HG02938 (cell line): ENCODE measurements around the gene CRYBG1.
"Not testable (repeated sequence)": the region's sequence is repeated elsewhere in the genome, so short reads cannot be mapped to it uniquely, and the experiment has no call there.

Experiments
- ATAC-seq: cut with Tn5 transposase; IDR thresholded peaks from one replicate; pipeline ENCODE4 v1.9.1; 2021; ENCODE audit warnings: mild to moderate bottlenecking, moderate library complexity; ENCODE audit not compliant: unreplicated experiment

The CRYBG1 gene

DNA sequence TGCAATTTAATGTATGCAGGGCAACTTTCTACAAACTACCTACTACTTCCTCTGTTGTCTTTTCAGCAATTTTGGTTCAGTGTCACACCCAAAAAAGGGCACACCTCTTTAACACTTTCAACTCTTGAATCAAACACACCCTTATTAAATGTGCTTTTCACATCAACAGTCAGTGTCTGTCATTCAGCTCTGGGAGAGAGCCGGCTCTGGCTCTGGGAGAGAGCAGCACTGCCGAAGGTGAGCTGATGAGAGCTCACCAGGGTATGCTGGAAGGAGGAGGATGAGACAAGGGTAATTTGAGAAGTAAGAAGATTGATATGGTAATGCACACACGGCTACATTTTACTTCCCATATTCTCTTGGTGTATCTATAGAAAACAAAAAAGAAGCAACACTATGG, 134.5 kb downstream of the CRYBG1 start:
- no peak for ATAC-seq

DNA sequence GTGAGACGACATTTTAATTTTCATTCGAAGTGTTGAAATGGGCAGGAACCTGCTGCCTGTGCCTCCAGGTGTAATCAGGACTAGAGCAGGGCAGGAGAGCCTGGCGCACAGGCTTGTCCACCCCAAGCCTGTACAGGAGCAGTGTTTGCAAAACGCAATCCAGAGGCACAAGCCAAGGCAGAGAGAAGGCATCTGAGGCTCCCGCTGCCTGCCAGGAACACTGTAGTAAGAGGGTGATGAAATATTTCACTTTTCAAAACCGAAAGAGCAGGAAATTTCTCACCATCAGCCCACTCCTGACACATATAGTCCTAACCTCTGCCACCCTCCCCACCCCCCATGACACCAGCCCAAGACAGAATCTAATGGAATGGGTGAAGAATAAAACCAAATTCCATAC, 136.3 kb downstream of the CRYBG1 start:
- no peak for ATAC-seq

DNA sequence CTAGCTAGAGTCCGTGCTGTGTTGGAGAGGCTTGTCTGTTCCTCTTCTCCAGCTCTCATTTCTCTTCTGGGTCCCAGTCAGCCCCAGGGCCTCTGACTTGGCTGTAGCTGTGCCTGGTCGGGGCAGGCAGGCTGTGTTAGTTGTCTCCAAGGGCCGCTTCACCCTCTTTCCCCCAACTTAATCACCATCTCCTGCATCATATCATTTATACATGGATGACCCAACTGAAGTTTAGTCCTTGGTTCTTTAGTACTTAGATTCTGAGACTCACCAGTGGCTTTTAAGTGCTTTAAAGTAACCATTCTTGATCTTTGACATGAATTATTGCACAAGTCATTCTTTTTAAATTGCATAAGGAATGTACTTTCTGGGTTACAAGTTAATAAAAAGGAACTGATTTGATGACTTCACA, 141.4 kb downstream of the CRYBG1 start:
- ATAC-seq = no peak

DNA sequence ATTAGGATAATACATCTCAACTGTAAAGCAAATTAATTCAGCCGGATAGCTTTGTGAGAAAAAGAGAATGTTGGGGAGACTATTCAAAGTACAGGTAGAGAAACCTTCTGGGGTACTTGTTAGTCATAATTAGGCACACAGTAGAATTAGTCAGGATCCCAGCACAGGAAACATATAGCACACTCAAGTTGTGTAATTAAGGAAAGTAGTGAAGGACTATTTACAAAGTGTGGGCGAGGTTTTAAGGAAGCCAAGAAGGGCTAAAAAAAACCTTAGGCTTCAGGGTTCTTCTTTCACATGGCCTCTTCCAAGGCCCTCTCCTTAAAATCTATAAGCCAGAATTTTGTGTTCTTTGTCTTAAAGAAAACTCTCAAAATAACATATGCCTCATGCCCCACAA, 142.0 kb downstream of the CRYBG1 start:
- ATAC-seq = no peak

DNA sequence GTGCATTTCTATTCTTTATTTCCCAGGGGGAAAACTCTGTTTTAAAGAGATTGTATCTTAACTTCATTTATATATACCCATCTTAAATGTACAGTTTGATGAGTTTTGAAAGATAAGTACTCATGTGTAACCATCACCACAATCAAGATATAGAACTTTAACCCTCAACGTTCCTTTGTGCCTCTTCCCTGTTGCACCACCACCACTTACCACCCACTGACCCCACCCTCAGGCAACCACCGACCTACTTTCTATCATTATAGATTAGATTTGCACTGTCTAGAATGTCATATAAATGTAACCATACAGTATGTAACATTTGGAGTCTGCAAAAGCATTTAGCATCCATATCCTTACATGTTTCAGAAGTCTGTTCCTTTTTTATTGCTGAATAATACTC, 147.8 kb downstream of the CRYBG1 start:
- ATAC-seq = no peak

DNA sequence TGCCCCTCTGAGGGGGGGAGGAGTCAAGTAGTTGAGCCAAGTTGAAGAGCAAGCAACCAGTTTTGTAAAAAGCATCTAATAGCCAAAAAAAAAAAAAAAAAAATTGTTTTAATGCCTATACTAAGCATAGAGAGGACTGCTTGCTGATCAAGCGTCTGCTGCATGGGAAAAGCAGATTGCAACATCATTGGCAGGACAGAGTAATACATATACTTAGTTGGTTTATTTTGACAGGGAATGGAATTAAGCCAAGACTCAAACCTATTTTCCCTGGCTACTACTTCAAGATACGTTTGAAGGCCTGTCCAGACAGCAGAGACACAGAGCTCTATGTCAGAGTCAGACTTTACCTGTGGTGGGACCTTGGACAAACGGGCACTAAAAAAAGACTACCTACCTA, 148.3 kb downstream of the CRYBG1 start:
- ATAC-seq = no peak

DNA sequence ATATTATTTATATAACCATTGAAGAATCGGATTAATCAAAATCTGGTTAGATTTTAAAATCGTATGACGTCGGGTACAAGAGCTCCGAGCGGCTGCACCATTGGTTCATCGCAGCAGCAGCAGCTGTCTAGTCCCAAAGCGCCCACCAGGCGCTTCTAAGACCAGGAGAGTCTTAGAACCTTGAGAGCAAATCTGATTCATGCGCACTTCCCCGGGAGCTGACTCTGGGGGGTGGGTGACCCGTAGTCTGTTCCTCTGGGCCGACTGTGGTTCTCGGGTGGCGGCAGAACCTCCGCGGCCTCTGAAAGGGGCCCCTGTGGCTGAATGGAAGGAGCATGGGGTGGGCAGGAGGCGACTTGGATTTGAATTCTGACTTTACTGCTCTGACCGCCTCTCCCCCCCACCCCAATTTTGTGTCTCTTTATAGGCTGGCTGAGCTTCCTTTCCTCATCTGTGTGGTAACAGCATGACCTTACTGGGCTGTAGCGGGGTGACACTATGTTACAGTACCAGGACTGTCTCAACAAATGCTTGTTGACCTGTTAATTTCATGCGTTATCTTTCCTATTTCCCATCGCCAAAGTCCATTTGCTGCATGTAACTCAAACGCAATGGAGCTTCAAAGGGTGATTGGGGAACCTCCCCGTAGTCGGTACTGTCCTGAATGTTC, 149.0 kb downstream of the CRYBG1 start:
- ATAC-seq = no peak

DNA sequence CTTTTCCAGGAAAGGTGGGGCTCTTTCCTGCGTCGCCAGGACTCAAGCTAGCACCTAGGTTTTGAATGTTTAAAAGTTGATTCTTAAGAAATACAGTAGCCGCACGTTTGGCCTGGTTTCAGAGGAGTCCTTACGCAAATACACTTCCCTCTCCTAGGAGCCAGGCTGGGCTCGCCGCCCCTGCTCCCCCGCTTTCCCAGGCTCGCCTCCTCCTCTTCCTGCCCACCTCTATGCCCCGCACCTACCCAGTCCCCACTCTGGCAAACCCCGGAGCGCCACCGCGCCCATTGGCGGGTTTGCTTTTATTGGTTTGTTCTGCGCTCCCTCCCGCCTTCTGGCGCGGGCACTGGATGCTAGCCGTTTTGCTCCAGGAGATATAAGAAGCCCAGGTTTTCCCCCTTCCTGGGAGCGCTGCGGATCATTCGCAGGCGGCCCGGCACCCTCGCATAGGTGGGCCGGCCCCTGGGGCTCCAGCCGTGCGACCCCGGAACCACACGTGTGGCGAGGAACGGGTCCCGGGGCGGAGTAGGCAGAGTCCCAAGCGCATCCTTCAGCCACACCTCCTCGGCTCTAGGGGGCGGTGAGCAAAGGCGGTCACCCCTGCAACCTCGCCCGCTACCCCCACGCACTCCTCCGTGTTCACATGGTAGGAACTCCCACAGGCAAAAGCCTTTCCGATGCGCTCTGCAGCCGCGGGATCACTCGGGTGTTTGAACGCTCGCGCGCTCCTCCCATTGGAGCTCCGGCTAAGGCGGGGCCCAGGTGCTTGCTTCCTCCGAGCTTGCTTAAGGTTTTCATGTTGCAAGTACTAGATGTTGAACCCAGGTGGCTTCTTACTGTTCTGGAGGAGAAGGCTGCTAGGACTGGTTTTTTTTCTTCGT, 149.8 kb downstream of the CRYBG1 start:
- ATAC-seq = peak; percentile 32

DNA sequence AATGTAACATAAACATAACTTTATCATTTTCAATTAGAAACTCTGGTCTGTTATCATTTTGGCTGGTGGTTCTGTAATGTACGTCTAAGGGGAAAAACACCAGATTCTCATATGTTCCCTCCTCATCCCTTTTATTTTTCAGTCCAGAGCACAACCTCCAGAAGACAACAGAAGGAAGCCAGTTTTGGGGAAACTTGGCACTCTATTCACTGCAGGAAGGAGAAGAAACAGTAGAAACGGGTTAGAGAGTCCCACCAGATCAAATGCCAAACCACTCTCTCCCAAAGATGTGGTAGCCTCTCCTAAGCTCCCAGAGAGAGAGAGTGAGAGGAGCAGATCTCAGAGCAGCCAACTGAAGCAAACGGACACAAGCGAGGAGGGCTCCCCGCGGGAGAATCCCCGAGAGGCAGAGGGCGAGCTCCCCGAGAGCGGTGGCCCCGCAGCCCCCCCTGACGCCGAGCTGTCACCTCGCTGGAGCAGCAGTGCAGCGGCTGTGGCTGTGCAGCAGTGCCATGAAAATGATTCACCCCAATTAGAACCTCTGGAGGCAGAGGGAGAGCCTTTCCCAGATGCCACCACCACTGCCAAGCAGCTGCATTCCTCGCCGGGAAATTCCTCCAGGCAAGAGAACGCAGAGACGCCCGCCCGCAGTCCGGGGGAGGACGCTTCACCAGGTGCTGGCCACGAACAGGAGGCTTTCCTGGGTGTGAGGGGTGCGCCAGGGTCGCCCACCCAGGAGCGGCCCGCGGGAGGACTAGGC, 151.0 kb downstream of the CRYBG1 start:
- no peak for ATAC-seq

DNA sequence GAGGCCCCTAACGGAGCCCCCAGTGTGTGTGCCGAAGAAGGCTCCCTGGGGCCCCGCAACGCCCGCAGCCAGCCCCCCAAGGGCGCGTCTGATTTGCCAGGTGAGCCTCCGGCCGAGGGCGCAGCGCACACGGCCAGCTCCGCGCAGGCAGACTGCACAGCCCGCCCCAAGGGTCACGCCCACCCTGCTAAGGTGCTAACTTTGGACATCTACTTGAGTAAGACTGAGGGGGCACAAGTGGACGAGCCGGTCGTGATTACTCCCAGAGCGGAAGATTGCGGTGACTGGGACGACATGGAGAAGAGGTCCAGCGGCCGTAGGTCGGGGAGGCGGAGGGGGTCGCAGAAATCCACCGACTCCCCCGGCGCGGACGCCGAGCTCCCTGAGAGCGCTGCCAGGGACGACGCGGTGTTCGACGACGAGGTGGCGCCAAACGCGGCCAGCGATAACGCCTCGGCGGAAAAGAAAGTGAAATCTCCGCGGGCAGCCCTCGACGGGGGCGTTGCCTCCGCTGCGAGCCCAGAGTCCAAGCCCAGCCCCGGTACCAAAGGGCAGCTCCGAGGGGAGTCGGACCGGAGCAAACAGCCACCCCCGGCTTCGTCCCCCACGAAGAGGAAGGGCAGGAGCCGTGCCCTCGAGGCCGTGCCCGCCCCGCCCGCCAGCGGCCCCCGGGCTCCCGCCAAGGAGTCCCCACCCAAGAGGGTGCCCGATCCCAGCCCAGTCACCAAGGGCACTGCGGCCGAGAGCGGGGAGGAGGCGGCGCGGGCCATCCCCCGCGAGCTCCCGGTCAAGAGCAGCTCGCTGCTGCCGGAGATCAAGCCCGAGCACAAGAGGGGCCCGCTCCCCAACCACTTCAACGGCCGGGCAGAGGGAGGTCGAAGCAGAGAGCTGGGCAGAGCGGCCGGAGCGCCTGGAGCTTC, 151.8 kb downstream of the CRYBG1 start:
- peak; percentile 56 for ATAC-seq

DNA sequence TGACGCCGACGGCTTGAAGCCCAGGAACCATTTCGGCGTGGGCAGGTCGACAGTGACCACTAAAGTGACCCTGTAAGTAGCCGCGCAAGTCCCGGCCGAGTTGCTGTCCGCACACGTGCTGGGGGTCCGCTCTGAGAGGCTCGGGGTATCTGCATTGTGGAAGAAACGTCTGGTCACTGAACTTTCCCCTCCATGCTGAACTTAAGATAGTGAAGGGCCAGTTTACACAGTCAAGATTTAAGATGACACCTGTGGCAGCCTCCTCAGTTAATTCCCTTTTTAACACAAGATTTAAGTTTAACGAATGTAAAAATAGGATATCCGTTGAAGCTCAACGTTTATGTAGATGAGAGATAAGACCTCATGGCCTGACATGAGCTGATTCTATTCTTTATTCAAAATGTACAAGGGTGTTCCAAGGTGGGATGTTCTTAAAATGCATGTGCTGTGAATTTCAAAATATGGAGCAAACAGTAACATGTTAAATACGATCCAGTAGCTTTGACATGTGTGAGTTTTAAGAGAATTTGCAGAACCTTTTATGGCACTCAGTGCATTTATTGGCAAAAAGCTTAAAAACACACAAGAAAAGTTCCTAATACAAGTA, 152.6 kb downstream of the CRYBG1 start:
- no peak for ATAC-seq

DNA sequence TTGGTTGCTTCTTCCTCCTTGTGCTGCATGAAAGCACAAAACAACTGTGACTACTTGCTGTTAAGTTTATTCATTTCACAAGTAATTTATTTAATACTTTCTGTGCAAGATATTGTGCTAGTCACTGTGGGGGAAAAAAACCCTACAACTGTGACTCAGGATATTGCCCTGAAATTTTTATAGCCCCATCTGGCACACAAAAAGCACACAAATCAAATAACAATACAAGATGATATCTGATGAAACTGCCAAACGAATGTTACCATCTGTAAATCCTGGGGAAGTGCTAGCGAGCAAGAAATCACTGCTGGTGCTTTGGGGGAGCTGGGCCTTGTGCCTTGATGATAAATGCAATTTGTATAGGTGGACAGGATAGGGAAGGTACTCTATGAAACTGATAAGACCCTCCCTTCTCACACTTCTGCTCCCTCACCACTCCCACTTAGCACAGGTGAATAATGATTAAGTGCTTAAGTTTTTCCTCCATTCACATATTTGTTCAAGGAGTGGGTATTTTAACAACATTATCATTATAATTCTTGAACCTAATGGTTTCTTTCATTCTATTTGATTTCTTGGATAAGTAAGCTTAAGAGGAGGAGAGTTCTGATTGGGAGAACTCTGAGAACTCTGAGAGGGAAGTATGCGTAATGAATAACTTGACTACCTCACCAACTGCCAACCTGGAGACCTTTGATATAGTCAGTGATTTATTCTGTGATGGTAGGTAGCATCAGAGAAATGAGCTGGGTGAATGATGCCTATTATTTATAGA, 153.5 kb downstream of the CRYBG1 start:
- no peak for ATAC-seq

DNA sequence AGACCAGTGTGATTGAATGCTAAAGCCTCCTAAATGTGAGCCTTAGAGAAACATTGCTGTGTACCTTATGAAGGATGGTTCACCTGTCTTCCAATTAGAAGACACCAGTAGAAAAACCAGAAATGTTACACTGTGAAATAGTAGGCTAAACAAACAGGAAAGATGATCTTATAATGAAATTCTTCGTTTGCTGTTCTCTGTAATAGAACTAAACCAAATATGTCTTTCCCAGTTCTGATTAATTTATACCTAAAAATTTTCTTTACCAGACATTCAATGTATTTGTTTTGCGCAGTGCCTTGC, 154.0 kb downstream of the CRYBG1 start:
- ATAC-seq = no peak

DNA sequence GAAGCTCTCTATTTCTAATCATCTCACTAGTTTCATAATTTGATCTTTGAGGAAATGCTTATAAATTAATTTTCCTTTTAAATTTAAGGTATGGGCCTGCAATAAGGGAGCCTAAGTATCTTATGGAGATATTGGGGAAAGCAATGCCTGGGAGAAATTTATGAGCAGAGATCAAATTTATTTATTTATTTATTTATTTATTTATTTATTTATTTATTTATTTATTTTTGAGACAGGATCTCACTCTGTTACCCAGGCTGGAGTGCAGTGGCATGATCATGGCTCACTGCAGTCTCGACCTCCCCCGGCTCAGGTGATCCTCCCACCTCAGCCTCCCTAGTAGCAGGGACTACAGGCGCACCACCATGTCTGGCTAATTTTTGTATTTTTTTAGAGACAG, 155.1 kb downstream of the CRYBG1 start:
- ATAC-seq = not testable (repeated sequence)

DNA sequence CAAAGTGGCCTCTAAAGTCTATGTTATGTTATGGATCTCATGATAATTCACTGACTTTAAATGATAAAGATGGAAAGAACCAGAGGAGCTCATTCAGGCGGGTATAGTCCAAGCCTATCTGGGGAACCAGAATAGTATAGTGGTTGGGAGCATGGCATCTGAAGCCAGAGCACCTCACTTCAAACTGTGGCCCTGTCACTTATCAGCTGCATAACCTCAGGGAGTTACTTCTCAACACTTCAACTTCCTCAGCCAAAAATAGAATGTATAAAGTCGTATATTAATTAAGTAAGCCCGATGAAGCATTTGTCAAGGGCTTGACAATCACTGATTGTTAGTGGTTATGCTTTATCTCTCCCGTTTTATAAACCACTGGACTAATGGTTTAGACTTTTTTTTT, 156.1 kb downstream of the CRYBG1 start:
- ATAC-seq = no peak

DNA sequence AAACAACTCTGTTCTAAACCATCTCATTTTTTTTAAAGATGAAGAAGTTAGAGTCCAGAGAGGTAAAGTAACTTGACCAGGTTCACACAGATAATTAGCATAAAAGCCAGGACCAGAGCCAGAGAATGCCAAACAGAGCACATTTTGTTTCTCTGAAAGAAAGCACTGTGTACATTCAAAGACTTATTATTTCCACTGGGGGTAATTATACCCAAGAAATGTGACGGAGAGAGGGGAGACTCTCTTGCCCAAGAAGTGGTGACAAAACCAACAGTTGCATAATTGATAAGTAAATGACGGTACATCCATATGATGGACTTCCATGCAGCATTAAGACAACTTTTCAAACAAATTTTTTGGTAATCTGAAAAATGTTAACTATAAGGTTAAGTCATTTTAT, 157.2 kb downstream of the CRYBG1 start:
- no peak for ATAC-seq

DNA sequence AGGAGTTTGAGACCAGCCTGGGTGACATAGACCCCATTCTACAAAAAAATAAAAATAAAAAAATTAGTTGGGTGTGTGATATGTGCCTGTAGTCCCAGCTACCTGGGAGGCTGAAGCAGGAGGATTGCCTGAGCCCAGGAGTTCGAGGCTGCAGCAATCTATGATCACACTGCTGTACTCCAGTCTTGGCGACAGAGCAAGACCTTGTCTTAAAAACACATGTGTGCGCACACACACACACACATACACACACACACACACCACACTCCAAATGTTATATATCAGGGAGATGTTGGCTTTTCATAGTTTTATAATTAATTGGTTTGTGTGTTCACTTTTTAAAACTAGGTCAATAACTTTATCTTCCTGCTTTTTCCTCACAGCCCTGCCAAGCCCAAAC, 158.2 kb downstream of the CRYBG1 start:
- no peak for ATAC-seq

DNA sequence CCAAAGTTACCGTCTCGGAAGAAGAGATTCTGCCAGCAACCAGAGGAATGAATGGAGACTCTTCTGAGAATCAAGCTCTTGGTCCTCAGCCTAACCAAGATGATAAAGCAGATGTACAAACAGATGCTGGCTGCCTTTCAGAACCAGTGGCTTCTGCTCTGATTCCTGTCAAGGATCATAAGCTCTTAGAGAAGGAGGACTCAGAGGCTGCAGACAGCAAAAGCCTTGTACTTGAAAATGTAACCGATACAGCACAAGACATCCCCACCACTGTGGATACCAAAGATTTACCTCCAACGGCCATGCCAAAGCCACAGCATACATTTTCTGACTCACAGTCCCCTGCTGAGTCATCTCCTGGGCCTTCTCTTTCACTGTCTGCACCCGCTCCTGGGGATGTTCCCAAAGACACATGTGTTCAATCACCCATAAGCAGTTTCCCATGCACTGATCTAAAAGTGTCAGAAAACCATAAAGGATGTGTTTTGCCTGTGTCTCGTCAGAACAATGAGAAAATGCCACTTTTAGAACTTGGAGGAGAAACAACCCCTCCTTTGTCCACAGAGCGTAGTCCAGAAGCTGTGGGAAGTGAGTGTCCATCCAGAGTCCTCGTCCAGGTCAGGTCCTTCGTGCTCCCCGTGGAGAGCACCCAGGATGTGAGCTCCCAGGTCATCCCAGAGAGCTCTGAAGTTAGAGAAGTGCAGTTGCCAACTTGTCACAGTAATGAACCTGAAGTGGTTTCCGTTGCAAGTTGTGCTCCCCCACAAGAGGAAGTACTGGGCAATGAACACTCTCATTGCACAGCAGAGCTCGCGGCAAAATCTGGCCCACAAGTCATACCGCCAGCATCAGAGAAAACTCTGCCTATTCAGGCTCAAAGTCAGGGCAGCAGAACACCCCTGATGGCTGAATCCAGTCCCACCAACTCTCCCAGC, 159.2 kb downstream of the CRYBG1 start:
- ATAC-seq = peak; percentile 51
